ENCODE results near the gene C15orf39. TPM values are rescaled to one million over a fixed set of nuclear protein-coding genes. Genes with fewer than 3 reads are reported as not detected.

C15orf39 gene
- total and polyA plus RNA-seq, 9 of the 15 experiments (the other 6 are each of a cell fraction or from before 2014, with no cell fraction given) = 0.31 to 29.8 (median 4.4) TPM

DNA sequence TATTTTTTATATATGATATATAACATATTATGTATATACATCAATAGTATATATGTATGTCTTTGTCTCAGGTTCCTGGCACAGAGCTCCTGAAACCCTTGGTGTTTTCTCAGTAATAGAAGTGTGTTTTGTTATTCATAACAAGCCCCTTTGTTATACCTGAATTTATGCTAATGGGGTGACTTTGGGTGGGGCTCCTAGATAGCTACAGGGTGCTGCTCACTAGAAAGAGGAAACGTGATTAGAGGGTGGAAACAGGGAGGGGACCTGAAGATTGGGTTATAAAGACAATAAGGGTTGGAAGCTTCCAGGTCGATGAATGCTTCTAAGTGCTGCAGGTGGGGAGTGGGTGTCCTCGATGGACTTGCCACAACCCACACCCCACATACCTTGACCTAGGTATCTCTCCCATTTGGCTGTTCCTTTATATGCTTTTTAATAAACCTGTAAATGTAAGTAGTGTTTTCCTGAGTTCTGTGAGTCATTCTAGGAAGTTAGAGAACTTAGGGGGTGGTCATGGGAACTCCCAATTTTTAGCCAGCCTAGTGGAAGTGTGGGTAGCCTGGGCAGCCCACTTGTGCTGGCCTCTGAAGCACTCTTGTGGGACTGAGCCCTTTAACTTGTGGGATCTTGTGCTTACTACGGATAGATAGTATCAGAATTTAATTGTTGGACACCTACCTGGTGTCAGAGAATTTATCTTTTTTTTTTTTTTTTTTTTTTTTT lies 36.9 kb upstream of the C15orf39 start:
- POLR2A ChIA-PET = interaction anchor here (1.1 kb wide), 1 partner anchor 11 kb away, joined by 5 read pairs; no protein-coding TSS in a partner anchor
- H3K4me2 ChIP-seq (ENCODE audit: insufficient read depth, low read length) = no peak overlapping the region

More for the DNA sequence above, 36.9 kb upstream of the C15orf39 start:
- no peak for DNase-seq (ENCODE audit: extremely low read depth in 1 of 4, low spot score in 3 of 4)
- no peak for ATAC-seq
- no peaks in the 10 kb centered on the region for H3K36me3 ChIP-seq (ENCODE audit: control insufficient read depth, insufficient read depth, low read length)
- no peaks in the 10 kb centered on the region for H3K79me2 ChIP-seq (ENCODE audit: control insufficient read depth, insufficient read depth, low read length)
- no TSS peak for BruUV-seq (replicated peaks)
- TF ChIP-seq SPI1 (IDR thresholded peaks at IDR 0.05; ENCODE audit: borderline replicate concordance, low read depth, low read length) (0 out of 2 replicates have a peak, but pooled peaks have one; percentile 42), BHLHE40 (IDR thresholded peaks at IDR 0.05; ENCODE audit: low read length) (0 out of 2 replicates have a peak, but pooled peaks have one; percentile 17)
- TF ChIP-seq, protein P1, sequence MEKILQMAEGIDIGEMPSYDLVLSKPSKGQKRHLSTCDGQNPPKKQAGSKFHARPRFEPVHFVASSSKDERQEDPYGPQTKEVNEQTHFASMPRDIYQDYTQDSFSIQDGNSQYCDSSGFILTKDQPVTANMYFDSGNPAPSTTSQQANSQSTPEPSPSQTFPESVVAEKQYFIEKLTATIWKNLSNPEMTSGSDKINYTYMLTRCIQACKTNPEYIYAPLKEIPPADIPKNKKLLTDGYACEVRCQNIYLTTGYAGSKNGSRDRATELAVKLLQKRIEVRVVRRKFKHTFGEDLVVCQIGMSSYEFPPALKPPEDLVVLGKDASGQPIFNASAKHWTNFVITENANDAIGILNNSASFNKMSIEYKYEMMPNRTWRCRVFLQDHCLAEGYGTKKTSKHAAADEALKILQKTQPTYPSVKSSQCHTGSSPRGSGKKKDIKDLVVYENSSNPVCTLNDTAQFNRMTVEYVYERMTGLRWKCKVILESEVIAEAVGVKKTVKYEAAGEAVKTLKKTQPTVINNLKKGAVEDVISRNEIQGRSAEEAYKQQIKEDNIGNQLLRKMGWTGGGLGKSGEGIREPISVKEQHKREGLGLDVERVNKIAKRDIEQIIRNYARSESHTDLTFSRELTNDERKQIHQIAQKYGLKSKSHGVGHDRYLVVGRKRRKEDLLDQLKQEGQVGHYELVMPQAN (IDR thresholded peaks at IDR 0.05; ENCODE audit: borderline replicate concordance) = no peak
- H4K20me1 ChIP-seq (replicated peaks; ENCODE audit: control insufficient read depth, insufficient read depth, low read length) = no peaks in the 10 kb centered on the region
- in situ Hi-C loops (cut with MboI) (no loop called here), intact Hi-C loops (cut with micrococcal nuclease) (loop anchor here (5.0 kb wide), 2 partner anchors 37 to 97 kb away; no protein-coding TSS in a partner anchor)
- H3K27me3 ChIP-seq (ENCODE audit: control insufficient read depth in 2 of 2, insufficient read depth in 2 of 2, low read length in 2 of 2) = no peaks in the 10 kb centered on the region
- WGBS (ENCODE audit: insufficient coverage, low coverage, missing lambda C conversion rate) = 11% methylated on average over 3 of the region's 4 CpGs
- H2AFZ ChIP-seq (ENCODE audit: low read depth, low read length) = no peak overlapping the region
- no peak overlapping the region for H3K4me3 ChIP-seq
- H3K4me1 ChIP-seq (replicated peaks in 1 of 2; ENCODE audit: control insufficient read depth in 2 of 2, insufficient read depth in 2 of 2, low read length in 2 of 2) = peaks cover 20 to 42% of the 10 kb centered on the region in 2 experiments
- H3K9ac ChIP-seq (ENCODE audit: insufficient read depth in 1 of 2, low read depth in 2 of 2, low read length in 2 of 2) = no peak overlapping the region
- no peak overlapping the region for H3K27ac ChIP-seq (ENCODE audit: extremely low read depth, low read depth, low read length)
- H3K9me3 ChIP-seq (replicated peaks; ENCODE audit: control insufficient read depth, insufficient read depth, low read depth, low read length) = peaks cover 6% of the 10 kb centered on the region
- FAIRE-seq = no peak
- H3K9me1 ChIP-seq (ENCODE audit: control insufficient read depth, insufficient read depth, low read length) = peaks cover 3% of the 10 kb centered on the region
- CTCF ChIA-PET (ENCODE audit: low intra/inter-chr PET ratio) = no interaction called here
